GM19324 (cell line): ENCODE data around the gene SF3B2.
"Not testable (repeated sequence)": the region's sequence is repeated elsewhere in the genome, so short reads cannot be mapped to it uniquely, and the experiment has no call there.

Experiments used
- ATAC-seq: cut with Tn5 transposase; IDR thresholded peaks from one replicate; pipeline ENCODE4 v1.9.1; 2021; ENCODE audit warnings: mild to moderate bottlenecking, moderate library complexity; ENCODE audit not compliant: unreplicated experiment, low FRiP score

The SF3B2 gene

DNA sequence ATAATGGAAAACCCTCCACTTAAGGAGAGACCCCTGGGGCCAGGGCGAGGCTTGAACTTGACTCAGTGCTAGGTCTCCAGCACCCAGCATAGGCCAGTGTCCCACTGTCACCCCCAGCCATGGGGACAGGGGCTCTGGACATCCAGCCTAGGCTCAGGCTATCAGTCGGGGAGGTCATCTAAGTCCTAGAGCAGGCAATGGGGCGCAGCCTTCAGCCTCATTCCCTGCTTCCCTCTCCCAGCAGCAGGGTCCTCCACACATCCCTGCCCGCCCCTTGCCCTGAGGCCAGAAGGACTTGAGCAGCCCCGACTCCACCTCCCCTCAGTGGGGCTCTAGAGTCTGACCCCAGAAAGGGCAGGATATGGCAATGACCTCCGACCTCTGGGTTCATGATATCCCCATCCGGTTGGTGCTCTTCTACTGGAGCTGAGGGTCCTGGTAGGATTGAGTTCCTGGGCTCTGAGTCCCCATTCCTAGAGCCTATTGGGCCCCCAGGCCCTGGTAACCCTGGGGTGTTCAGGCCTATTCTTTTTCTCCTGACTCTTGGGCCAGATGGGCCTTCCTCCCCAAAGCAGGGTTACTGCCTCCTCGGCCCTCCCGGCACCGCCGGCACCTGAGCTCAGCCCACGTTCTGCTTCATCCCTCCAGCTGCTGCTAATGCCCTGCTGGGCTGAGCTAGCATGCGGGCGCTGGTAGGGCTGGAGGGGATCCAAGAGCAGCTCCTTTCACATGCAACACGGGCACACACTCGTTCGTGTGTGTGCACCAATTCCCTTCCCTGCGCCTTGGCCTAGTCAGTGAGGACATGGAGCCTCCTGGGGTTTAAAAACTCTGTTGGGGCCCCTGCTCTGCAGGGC is 36.0 kb upstream of the SF3B2 start:
- ATAC-seq, result no peak

DNA sequence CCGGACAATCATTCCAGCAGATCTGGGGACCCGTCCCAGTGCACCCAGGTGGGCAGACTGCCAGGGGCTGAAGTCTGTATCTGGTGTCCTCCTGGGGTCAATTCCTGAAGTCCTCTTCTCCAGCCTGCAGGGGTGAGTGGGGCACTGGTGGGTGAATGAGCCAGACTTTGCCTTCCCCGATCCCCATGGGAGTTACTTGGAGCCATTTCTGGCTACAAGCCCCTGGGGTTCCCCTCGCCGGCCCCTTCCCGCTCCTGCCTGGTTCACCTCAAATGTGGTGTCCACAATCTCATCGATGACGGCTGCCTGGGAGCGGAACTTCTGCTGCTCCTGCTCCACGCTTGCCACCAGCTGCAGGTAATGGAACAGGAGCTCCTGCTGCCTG is 35.4 kb upstream of the SF3B2 start:
- ATAC-seq, result no peak

DNA sequence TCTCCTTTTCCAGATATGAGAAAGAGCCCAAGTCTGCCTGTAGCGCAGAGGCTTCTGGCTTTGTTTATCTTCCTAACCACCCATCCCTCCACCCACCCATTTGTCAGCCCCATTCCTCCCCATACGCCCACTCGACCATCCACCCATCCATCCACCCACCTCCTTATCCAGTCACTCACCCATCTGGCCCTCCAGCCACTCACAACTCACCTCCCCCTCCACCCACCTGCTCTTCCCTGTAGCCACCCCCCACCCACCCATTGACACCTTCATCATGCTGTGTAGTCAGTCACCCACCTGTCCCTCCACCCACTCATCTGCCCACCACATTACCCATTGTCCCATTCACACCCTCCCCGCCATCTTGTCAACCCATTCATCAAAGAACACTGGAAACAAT is 34.8 kb upstream of the SF3B2 start:
- no peak for ATAC-seq

DNA sequence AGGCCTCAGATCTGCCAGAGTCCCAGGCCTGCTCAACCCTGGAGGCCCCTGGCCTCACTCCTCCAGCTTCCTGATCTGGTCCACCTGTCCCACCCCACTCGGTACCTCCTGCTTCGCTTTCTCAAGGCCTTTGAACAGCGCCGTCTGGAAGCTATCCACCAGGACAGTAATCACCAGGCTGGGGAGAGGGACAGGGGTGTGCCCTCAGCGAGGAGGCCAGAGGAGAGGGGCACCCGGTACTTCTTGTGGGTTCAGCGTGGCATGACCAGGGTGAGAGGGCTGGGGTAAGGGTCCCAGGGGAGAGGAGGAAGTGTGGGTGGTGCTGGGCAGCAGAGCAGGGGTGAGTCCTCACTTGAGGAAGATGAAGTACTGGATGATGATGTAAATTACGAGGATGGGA is 32.0 kb upstream of the SF3B2 start:
- ATAC-seq, result no peak

DNA sequence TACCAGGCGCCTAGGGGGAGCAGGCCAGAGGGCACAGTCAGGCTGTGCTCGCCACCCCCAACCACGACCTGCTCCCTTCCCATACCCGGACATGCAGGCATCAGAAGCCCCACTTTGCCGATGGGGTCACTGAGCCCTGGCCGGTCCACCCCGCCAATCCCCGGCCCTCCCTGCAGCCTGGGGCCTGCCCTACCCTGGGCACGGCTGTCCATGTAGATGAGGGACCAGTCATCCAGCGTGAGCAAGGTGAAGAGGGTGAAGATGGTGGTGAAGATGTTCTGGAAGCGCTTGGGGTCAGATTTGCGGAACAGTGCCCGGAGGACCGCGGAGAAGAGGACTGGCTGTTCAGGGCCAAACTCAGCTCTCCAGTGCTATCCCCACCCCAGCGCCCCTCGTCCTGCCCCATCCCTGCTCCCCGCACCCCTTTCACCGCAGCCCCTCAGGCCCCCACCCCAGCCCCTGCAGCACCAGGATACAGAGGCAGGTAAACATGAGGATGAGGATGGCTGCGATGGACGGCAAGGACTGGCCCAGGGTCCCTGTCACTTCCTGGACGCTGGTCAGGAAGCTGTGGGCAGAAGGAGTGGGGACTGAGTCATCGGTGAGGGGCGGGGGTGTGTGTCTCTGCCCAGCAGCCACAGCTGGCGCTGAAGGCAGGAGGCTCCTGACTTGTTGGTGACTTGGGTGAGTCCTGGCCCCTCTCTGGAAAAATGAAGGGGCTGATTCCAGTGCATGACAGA is 31.4 kb upstream of the SF3B2 start:
- ATAC-seq, result no peak

DNA sequence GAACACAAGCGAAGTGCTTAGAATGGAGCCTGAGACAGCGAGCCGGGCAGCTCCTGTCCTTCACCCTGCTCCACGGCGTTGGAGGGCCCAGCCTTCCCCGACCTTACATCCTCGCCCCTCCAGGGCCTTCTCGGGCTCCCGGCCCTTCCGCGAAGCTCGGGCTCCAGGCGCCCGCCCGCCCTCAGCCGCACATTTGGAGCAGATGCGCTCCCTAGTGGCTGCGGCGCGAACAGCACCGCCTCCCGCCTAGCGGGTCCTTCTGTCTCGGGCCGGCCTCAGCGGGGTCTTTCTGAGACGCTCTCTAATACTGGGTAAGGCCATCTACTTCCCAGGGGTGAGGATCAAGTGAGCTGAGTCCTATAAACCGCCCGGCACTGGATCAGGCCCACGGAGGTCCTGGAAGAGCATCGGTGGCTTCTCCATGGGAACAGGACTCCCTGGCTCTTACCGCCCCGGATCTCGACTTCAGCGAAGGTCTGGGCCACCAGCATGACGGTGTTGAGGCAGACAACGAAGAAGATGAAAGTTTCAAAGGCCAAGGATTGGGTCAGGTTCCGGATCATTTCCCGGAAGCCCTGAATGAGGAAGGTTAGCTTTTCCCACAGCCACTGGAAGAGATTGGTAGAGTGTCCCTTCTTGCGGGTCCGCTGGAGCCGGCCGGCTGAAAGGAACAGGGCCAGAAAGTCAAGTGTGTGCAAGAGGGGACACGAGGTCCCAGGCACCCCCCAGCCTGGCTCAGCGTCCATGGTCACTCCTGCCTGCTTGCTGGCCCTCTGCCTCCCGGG is 29.6 kb upstream of the SF3B2 start:
- no peak for ATAC-seq

DNA sequence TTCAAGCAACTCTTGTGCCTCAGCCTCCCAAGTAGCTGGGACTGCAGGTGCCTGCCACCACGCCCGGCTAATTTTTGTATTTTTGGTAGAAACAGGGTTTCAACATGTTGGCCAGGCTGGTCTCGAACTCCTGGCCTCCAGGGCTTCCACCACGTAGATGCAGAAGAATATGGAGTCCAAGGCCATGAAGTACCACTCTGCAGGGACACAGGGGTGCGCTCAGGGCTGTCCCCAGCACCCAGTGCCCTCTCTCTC is 29.1 kb upstream of the SF3B2 start:
- ATAC-seq, result not testable (repeated sequence)

DNA sequence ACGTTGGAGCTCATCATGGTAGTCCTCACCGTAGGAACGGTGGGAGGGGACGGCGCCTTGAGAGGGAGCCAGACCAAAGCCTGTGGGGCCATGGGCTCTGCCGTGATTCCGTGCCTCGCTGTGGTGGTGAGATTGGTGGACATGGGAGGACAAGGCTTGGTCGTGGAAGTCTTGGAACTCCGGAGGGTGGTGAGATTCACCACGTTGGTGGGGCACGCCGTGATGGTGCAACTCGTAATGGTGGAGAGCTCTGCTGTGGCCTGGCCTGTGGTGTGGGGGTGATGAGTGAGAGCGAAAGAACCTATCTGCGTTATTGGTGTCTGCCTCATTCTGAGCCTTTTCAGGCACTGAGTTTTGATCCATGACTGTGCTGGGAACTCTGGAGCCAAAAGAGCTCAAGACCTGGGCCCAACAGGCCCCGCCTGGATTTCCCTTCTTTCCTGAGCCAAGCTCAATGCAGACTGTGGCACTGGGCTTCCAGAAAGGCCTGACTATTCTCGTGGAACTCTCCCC is 26.1 kb upstream of the SF3B2 start, which contains the start of gene CATSPER1:
Gene CATSPER1 (minus strand): TSS at position 463 of the 513 bp plus-strand sequence. CDS start 100 bp downstream, at position 363.
- ATAC-seq, result no peak

DNA sequence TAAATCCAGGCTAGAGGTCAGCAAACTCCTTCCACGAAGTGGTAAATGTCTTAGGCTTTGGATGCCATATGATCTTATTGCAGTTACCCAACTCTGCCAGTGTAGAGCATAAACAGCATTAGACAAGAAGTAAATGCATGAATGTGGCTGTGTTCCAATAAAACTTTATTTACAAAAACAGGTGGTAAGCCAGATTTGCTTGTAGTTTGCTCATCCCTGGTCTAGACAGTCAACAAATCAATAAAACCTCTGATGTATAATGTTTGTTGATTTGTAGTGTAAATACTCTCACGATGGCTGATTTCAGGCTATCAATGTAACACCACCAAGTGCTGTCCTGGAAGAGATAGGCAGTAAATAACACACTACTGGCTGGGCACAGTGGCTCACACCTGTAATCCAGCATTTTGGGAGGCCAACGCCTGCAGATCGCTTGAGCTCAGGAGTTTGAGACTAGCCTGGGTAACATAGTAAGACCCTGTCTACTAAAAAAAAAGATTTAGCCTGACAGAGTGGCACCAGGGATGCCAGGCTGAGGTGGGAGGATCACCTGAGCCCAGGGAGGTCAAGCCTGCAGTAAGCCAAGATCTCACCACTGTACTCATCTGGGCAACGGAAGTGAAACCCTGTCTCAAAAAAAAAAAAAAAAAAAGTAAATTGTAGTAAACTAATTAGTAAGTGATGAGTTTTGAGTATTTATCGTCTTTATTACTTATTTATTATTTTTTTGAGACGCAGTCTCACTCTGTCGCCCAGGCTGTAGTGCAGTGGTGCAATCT is 19.0 kb upstream of the SF3B2 start:
- no peak for ATAC-seq

DNA sequence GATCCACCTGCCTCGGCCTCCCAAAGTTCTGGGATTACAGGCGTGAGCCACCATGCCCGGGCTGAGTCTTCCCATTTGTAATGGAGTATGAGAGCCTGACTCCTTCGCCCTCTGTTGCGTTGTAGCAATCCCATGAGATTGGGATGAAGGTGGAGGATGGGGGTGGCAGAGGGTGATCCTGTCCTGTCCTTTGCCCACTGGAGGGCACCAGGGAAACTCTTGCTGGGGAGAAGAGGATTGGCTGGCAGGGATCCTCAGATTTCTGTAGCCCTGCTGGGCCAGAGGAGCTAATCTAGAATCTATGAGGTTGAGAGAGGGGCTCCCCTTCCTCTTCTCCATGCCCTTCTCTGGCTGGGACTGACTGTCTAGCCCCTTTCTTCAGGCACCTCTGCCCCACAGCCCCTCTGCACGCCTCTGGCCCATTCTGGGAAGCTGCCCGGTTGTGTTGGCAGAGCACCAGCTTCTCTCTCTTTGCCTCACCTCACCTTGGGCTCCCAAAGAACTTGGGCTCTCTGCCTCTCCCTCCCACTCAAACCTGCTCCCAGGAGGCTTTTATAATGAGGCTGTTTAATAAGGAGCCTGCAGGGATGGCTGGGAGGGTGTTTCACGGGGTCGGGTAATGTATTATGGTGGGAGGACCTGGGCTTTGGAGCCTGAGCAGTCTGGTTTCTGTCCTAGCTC is 16.4 kb upstream of the SF3B2 start:
- no peak for ATAC-seq

DNA sequence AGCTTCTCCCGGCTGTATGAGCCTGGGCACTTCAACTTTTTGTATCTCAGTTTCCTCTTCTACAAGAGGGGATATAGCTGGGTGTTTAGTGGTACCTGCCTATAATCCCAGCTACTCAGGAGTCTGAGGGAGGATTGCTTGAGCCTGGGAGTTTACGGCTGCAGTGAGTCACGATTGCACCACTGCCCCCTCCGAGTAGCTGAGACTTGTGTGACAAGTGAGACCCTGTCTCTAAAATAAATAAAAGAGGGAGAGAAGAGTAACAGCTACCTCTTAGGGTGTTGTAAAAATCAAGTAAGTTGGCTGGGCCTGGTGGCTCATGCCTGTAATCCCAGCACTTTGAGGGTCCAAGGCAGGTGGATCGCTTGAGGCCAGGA is 15.8 kb upstream of the SF3B2 start:
- no peak for ATAC-seq

DNA sequence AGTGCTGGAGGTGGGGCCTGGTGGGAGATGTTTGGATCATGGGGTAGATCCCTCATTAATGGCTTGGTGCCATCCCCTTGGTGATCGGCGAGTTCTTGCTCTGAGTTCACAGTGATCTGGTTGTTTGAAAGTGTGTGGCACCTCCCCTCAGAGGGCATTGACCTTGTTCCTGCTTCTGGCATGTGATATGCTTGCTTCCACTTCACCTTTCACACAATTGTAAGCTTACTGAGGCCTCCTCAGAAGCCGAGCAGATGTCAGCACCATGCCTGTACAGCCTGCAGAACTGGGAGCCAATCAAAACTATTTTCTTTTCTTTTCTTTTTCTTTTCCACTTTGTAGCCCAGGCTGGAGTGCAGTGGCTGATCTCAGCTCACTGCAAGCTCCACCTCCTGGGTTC is 14.8 kb upstream of the SF3B2 start:
- no peak for ATAC-seq

DNA sequence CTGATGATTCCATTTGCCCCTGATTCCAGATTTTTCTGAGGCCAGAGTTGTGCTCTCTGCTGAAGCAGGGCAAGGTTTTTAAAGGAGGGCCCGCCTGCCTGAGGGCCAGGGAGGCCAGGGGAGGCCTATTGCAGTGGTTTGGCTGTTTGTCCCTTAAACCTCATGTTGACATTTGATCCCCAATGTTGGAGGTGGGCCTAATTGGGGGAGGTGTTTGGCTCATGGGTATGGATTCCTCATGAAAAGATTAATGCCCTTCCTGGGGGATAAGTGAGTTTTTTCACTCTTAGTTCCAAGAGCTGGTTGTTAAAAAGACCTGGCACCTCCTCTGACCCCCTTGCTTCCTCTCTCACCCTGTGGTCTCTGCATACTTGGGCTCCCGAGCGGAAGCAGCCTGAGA is 12.4 kb upstream of the SF3B2 start:
- no peak for ATAC-seq

DNA sequence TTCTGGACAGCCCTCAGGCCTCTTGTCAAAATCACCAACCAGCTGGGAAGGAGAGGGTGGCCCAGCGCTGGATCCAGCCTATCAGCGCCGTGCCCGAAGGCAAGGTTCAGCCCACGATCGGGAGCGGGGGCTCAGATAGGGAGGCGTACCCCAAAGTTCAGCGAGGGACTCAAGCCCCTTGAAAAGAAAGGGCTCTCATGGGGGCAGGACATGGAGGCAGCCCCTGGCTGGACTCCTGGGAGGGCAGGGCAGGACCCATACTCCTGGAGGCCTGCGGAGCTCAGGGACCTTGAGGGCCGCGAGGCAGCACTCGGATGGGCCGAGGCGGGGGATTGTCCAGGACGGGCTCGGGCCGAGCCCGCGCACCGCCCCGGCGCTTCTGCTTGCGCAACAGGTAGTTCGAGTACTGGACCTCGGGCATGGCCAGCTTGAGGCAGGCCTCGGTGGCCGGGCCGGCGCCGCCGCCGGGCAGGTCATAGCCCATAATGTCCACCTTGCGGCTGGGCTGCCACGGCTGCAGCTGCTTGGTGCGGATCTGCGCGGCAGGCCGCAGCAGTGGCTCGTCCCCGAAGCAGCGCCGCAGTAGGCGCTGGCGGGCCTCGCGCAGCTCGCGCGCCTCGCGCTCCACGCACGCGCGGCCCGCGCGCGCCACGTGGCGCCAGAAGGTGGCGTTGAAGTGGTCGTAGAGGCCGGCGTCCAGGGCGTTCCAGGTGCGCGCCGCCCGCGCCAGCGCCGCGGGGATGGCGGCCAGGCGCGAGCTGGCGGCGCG is 9.8 kb upstream of the SF3B2 start:
- ATAC-seq, result no peak

DNA sequence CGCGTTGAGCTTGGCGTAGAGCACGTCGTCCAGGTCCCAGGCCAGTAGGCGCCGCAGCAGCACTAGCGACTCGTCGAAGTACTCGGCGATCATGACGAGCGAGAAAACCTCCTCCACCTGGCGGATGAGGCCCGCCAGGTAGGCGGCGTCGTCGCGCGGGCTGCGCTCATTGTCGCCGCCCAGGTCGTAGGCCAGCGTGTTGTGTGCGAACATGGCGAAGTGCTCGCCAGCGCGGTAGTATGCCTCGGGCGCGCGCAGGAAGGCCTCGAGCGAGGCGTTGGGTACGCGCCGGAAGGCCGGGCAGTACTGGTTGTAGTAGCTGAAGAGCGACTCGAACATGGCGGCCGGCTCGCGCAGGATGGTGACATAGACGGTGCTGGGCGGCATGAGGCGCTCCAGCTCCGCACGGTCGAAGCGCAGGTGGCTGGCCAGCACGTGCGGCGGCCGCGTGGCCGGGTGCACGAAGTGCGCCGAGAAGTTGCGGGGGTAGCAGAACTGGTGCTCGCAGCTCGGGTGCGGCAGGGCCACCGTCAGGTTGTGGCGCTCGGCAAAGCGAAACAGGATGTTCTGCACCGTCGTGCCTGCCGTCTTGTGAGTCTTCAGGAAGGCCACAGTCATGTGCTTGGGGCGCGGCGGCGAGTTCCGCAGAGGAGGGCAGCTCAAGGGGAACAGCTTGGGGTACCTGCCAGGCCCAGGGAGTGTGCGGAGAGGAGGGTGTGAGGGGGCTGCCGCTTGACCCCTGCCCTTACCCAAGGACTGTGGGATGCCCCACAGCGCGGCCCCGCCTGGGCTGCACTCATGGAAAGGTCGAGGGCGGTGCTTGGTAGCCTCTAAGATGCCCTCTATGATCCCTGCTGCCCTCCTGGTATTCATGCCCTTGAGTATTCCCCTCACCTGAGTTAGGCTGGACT is 8.9 kb upstream of the SF3B2 start:
- ATAC-seq, result no peak

DNA sequence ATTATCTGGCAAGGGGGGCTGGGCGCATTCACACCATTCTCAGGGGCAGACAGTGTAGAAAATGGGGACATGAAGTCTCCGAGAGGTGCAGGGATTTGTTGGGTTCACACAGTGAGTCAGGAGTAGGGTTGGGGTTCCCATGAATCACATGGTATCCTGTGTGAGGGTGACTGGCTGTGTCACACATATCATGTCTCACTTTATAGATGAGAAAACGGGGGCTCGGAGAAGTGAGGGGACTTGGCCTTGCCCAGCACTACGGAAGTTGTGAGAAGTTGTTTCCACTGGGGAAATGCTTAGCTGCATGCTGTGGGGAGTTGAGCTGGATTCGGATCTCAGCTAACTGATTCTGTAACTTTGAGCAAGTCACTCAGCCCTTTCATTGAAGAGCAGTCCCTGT is 7.4 kb upstream of the SF3B2 start:
- no peak for ATAC-seq

DNA sequence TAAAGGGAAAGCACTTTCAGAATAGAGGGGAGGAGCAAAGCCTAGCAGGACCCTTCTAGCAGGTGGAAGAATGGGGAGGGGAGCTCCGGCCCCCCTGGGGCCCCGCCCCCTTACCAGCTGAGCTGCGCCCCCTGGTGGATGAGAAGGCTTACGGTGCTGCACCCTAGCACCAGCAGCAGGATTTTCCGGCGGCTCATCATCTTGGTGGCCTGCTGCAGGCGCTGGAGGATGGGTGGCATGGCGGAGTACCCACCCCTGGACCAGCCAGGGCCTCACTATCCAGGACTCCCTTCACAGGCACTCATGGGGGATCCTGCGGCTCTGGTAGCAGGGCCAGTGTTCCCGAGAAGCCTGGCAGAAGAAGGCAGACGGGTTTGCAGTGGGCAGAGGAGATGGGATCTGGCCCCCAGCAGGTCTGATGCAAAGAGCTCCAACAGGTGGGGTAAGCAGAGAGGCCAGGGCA is 7.0 kb upstream of the SF3B2 start:
- ATAC-seq, result peak; percentile 47

DNA sequence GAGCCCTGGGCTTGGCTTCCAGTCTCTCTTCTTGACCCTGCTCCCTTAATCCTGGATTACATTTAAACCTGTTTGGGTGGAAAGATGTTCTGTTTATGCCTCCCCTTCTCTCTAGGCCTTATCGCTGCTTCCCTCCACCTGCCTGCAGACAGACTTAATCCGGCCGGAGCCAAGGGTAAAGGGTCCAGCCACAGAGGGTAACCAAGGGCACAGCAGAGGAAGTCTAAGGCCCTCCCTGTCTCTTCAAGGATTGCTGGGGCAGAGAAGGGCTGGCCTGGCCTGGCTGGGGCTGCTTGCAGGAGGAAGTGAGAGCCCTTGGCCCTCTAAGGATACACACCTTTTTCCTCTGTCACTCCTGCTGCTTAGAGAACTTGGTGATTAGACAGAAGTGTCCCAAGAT is 5.3 kb upstream of the SF3B2 start:
- no peak for ATAC-seq
